ENCODE results near the gene RPP21.
"Not testable (repeated sequence)": the region's sequence is repeated elsewhere in the genome, so short reads cannot be mapped to it uniquely, and the experiment has no call there.

RPP21 gene

DNA sequence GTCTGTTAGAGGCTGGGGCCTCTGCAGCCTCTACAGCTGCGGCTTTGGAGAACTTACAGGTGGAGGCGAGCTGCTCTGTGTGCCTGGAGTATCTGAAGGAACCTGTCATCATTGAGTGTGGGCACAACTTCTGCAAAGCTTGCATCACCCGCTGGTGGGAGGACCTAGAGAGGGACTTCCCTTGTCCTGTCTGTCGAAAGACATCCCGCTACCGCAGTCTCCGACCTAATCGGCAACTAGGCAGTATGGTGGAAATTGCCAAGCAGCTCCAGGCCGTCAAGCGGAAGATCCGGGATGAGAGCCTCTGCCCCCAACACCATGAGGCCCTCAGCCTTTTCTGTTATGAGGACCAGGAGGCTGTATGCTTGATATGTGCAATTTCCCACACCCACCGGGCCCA lies 15.6 kb upstream of the RPP21 start:
- in situ Hi-C loops (cut with MboI; ENCODE audit: low sequenced_read_pairs): no loop called here

DNA sequence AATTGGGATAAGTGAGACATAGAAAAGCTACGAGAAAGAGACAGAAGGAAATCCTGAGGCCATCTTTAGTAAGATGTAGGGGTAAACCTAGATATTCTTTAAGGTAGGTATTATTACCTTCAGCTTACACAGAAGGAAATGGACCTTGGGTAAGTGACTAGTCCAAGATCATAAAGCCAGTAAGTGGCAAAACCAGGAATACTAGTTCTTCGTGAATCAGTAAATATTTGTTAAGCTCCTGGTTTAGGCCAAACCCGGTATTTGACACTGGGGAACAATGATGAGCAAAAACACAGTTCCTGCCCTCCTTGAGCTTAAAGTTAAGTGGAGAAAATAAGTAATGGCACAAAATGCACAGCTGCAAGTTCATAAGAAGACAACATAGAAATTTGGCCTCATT lies 13.0 kb upstream of the RPP21 start:
- in situ Hi-C loops (cut with MboI; ENCODE audit: low sequenced_read_pairs): no loop called here

DNA sequence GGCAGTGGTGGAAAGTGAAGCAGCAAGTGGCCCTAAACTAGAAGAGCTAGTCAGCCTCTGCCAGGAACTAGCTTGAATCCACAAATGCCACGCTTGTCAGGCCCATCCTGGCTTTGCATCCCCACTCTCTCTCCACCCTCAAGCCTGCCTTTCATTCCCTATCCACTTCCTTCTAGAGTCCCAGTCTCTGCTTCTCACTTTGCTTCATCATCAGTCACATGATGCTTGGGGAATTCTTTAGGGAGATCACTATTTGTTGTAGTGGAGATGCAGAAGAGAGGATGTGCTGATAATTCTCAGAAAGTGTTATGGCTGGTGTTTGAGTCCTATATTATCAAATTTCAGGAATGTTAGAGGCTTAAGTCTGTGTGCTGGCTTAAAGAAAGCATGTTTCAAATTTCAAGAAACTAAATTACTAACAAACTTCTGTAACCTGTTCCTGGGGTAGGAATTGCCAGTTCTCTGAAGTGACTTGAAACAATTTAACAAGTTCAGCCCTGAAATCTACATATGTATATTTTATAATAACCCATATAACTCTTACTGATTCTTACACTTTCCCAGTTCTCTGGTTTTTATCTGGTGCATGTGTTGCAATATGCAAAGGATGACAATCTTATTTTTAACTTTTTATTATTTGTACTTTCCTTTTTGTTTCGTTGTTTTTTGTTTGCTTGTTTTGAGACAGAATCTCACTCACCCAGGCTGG lies 10.7 kb upstream of the RPP21 start:
- in situ Hi-C loops (cut with MboI; ENCODE audit: low sequenced_read_pairs): no loop called here

DNA sequence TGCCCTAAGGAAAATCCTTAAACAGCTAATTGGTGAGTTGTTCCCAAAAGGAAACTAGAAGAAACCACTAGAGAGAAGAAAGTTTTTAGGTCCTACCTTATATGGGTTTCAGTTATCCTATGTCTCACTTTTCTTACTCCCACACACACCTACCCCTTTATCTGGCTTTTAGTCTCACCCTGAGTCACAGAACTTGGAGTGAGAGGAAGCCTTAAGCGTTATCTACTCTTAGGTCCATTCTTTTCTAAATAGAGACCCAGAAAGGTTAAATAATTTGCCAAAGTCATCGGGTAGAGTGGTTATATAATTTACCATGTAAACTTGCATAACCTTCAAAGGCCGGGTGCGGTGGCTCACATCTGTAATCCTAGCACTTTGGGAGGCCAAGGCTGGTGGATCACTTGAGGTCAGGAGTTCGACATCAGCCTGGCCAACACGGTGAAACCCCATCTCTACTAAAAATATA lies 4.3 kb upstream of the RPP21 start:
- in situ Hi-C loops (cut with MboI; ENCODE audit: low sequenced_read_pairs): no loop called here

DNA sequence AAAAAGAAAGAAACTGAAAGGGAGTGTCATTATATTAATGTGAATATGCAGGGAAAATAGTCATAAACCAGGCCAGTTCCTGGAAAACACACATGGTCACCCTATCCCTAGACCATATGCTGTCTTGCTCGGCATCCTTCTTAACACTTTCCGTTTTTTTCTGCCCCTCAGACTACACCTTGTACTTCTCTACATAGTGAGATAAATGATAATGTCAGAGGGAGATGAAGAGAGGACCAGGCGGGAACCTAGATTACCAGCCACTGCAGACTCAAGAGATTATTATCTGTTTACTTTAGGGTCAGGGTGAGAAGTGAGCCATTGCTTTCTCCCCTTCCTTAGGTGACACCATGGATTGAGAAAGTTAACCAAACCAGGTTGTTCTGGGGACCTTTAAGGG lies 3.7 kb upstream of the RPP21 start:
- in situ Hi-C loops (cut with MboI; ENCODE audit: low sequenced_read_pairs): no loop called here

DNA sequence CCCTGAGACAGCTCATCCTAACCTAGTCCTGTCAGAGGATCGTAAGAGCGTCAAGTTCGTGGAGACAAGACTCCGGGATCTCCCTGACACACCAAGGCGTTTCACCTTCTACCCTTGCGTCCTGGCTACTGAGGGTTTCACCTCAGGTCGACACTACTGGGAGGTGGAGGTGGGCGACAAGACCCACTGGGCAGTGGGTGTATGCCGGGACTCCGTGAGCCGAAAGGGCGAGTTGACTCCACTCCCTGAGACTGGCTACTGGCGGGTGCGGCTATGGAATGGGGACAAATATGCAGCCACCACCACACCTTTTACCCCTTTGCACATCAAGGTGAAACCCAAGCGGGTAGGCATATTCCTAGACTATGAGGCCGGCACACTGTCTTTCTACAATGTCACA lies 3.2 kb upstream of the RPP21 start:
- in situ Hi-C loops (cut with MboI; ENCODE audit: low sequenced_read_pairs): no loop called here

DNA sequence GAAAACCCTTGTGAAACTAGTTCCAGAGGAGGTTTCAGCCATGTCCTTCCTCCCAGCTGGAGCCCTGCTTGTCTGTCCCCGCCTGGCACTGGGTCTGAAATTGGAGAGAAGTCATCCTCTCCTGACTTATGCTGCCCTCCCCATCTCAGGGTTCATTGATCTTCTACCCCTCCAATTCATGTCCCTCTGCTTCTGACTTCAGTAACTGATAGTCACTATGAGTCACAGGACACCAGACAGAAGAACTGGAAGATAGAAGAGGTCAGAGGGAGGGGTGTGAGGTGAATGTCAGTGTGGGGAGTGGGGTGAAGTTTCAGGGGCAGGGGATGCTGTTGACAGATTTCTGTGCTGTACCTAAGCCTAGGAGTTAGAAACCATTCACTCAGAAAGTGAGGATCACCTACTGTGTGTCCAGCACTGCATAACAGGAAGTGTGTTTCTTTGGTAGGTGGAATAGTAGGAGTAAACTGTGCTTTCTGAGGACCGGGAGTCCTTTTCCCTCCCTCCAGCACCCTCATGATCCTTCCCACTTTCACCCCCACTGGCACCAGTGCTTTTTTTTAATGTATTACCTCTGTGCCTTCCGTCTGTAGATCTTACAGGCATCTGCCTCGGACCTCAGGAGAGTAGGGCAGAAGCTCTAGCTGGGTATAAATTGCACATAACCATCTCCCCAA lies 627 bp upstream of the RPP21 start:
- in situ Hi-C loops (cut with MboI; ENCODE audit: low sequenced_read_pairs): no loop called here

DNA sequence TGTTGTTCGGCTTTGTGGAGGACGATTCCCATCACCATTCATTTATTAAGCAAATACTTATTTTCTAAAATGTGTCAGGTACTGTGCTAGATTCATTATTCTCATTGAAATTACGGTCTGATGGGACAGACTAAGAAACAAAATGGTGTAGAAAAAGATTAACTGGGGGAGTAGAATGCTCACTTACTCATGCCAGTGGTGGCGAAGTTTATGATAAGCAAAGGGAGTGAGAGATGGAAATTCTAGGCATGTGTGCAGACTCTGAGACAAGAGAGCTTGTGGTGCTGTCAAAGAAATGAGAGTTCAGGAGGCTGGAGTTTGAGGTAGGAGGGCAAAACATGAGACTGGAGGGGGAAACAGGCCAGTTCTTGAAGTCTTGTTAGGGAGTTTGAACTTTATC lies 896 bp downstream of the RPP21 start:
- in situ Hi-C loops (cut with MboI; ENCODE audit: low sequenced_read_pairs): no loop called here

DNA sequence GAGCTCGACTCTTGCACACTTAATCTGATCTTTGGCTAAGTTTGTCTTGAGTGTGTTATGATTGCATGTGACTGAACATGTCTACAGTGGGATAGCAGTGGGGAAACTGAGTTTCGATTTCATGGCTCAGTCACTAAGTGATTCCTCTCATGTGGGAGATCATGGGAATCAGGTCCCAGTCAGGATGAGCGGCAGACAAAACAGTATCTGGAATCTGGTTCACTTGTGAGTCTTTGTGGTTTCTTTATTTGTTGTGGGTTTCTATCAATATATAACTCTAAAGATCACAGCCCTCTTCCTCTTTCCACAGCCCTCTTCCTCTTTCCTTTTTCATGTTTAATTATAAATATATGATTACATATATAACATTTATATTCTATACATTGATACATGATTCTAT lies 4.0 kb downstream of the RPP21 start:
- in situ Hi-C loops (cut with MboI; ENCODE audit: low sequenced_read_pairs): no loop called here

DNA sequence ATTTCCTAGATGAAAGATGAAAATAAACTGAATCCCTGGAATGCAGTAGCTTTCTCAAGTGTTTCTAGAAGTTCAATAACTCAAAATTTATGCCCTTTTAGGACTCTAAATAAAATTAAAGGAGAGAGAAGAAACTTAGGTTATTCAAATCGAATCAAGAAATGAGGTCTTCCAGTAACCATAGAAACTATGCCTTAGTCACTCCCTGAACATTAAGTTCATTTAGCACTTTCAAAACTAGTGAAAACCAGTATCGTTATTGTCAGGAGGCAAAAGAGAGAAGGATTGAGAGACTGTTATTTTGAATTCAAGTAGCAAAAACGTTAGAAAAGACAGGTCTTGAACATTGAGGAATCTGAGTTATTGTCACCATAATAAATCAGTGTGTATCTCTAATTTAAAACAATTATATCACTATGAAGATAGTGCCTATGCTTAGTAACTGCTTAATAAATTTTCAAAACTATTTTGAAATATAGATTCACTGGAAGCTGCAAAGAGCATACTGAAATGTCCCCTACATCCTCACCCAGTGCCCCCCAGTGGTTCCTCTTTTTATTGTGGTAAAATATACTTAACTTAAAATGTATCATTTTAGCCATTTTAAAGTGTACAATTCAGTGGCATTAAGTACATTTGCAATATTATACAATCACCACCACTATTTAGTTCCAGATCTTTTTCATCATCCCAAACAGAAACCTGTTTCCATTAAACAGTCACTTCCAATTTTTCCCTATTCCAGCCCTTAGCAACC lies 4.6 kb downstream of the RPP21 start:
- in situ Hi-C loops (cut with MboI; ENCODE audit: low sequenced_read_pairs): no loop called here

DNA sequence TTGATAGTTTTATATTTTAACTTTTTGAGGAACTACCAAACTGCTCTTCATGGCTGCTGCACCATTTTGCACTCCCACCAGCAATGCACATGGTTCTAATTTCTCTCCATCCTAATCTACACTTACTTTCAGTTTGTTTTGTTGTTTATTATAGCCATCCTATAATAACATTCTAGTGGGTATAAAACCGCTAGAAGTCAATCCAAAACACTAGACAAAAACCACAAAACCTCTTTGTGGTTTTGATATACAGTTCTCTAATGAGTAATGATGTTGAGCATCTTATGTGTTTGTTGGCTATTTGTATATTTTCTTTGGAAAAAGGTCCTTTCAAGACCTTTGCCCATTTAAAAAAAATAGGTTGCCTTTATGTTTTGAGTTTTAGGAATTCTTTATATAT lies 5.6 kb downstream of the RPP21 start:
- in situ Hi-C loops (cut with MboI; ENCODE audit: low sequenced_read_pairs): no loop called here

DNA sequence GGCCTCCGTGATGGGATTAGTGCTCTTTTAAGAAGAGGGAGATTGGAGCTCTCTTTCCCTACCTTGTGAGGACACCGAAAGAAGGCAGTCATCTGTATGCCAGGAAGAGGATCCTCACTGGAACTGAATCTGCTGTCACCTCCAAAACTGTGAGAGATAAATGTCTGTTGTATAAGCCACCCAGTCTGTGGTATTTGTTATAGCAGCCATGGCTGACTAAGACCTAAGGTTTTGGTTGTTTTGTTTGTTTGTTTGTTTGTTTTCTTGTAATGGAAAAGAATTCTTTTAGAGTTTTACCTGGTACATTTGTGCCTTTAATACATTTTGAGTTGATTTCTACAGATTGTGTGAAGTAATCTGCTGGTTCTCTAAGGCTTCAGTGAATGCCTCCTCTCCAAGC lies 7.6 kb downstream of the RPP21 start:
- in situ Hi-C loops (cut with MboI; ENCODE audit: low sequenced_read_pairs): no loop called here

DNA sequence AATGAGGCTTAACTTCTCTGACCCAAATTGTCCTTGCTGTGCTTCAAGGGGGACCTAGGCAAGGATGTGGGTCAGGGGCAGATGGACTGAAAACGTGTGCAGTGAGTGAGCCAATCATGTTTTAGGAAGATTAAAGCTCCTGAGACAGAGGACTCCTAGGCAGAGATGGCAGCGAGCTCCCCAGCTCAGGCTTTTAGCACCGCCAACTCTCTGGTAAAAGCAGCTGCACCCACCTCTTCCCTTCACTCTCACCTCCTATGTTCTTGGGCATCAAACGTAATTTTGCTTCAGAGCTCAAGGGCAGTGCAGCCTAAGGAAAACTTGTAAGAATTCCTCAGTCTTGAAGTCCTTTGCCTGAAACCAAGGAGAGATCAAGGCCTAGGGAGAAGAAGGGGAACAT lies 10.3 kb downstream of the RPP21 start:
- in situ Hi-C loops (cut with MboI; ENCODE audit: low sequenced_read_pairs): no loop called here

DNA sequence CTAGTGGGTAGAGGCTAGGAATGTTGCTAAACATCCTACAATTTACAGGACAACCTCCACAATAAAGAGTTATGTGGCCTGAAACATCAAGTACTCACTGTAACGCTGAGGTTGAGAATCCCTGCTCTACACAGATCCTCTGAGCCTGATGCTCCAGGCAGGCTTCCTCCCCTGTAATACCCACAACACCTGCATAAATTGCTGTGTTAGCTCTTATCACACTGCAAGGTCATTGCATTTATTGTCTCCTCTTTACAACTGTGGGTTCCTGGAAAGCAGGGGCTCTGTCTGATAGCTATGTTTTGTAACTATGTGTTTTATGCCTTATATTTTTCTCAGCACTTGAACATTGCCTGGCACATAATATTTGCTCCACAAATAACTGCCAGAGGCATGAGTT lies 11.6 kb downstream of the RPP21 start:
- in situ Hi-C loops (cut with MboI; ENCODE audit: low sequenced_read_pairs): no loop called here

DNA sequence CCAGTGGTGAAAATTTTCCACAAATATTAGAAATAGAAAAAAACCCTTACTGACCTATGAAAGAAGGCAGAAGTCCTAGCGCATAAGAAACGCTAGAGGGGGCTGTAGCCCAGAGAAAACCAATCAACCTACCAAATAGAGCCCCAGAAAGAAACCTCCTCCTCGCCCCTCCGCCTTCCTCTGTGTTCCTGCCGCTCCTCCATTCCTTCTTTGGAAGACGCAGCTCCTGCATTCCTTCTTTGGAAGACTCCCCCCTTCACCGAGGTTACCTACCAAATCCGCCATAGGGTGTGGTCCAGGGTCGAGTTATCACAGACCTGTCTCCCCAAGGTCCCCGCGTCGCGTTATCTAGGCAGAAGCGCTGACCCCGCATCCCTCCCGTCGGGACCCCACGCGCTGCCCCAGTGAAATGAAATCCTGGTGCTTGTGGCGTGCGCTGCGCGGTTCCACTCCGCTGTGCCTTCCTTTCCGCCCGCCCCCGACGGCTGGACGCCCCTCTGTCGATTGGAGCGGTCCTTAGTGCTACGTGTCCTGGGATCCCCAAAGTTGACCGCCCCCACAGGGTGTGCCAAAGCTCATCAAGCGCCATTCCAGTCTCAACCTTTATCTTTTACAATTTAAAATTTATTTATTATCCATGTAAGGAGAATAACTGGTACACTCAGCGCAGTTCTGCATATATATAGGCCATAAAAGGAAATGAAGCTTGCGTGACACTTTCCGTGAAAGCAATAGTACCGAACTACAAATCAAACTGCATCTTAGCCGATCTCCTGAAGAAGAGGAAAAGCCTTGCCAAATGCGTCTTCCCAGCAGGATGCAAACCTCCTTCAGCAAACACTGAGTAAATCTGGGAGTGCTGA lies 13.0 kb downstream of the RPP21 start:
- in situ Hi-C loops (cut with MboI; ENCODE audit: low sequenced_read_pairs): no loop called here

DNA sequence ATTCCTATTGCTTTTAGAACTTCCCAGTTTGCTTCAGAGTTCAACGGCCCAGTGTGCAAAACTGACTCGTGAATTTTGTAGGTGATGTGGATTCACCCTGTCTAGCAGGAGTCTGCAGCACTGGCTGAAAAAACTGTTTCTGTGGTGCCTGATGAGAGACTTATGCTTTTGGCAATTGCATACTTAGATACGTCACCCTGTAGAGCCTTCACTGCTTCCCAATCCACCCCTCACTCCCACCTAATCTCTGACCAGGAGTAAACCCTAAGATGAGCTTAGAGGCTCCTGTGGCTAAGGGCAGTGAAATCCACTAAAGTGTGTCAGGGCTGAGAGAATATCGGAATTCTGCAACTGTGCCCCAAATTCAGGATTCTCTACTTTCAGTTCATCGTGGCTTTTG lies 14.3 kb downstream of the RPP21 start:
- in situ Hi-C loops (cut with MboI; ENCODE audit: low sequenced_read_pairs): no loop called here

DNA sequence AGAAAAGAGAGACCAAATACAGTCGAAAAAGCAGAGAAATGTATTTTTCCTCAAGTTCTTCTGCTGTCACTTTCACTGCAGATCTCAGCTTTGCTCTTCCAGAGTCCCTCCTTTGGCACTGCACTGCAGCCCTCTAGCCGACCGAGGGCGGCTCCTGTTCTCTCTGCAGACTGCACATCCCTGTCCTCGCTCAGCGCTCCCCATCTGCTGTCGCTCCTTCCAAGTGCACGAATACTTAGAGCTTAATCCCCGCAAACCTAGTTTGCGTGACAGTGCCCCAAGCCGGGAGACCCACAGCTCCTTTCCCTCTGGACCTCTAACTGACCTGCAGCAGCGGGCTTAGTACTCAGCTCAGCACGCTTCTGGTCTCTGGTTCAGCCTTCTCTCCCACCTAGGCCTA lies 15.2 kb downstream of the RPP21 start:
- in situ Hi-C loops (cut with MboI; ENCODE audit: low sequenced_read_pairs): no loop called here

DNA sequence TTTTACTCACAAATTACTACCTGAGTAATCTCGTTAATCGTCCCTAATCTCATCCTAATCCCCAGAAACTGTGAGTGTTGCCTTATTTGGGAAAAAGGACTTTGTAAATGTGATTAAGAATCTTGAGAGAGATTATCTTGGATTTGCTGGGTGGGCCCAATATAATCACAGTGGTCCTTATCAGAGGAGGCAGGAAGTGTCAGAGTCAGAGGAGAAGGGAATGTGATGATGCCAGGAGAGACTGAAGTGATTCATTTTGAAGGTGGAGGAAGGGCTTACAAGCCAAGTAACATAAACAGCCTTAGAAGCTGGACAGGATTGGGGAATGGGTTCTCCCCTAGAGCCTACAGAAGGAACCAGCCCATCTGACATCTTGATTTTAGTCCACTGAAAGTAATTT lies 16.7 kb downstream of the RPP21 start:
- in situ Hi-C loops (cut with MboI; ENCODE audit: low sequenced_read_pairs): no loop called here

DNA sequence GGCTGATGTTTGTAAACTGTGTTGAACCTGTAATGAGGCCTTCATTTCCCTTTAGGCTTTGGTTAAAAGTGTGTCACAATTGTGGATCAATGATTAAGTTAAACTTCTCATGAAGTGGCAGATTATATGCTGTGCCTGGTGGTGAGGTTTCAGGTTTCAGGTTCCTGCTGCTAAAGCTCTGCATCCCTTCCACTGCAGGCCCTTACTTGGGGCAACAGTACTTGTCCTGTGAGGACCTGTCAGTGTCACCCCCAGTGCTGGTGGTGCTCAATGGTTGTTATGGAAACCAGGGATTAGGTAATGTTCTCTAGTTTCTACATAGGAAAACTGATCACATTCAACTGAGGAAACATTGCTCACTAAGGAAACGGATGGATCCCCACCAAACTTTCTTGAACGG lies 18.5 kb downstream of the RPP21 start:
- in situ Hi-C loops (cut with MboI; ENCODE audit: low sequenced_read_pairs): no loop called here

DNA sequence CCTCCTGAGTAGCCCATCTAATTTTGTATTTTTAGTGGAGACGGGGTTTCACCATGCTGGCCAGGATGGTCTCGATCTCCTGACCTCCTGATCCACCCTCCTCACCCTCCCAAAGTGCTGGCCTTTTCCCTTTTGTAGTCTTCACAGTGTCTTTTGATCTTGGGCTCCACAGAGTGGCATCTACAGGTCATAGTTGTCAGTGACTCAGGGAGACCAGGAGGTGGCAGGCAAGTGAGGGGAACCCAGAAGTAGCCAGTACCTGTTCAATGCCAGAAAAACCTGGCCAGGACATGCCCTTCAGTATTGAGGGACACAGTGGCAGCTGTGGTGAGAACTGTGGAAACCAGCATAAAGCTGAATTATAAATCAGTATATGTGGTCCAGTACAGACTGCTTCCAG lies 19.6 kb downstream of the RPP21 start:
- in situ Hi-C loops (cut with MboI; ENCODE audit: low sequenced_read_pairs): no loop called here

DNA sequence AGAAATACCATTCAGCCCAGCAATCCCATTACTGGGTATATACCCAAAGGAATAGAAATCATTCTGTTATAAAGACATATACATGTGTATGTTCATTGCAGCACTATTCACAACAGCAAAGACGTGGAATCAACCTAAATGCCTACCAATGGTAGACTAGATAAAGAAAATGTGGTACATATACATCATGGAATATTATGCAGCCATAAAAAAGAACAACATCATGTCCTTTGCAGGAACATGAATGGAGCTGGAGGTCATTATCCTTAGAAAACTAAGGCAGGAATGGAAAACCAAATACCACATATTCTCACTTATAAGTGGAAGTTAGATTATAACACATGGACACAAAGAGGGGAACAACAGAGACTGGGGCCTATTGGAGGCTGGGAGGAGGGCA lies 24.3 kb downstream of the RPP21 start:
- in situ Hi-C loops (cut with MboI; ENCODE audit: low sequenced_read_pairs): not testable (repeated sequence)

All from HL-60/S4 treated with retinoic acid at 250 ng/mL for 4 days and 3 days (cell line).